BLaER1 treated with 17β-estradiol and CSF1 and Interleukin-3, amounts not matched to agents 10 nM and 100 nM (cell line): Measurements from ENCODE around the gene RHOH.

Experiments used
- H3K27ac ChIP-seq, 11 experiments: shearing (Covaris generic); formaldehyde crosslinking; 2 replicates each; pipeline ENCODE4 v1.8.1; 2022
- H3K27me3 ChIP-seq, 11 experiments: shearing (Covaris generic); formaldehyde crosslinking; 2 replicates each; pipeline ENCODE4 v1.8.1; 2022
- H3K36me3 ChIP-seq, 11 experiments: shearing (Covaris generic); formaldehyde crosslinking; 2 replicates each; pipeline ENCODE4 v1.8.1; 2022
- H3K4me1 ChIP-seq, 10 experiments: shearing (Covaris generic); formaldehyde crosslinking; 2 replicates each; pipeline ENCODE4 v1.8.1; 2022
- H3K4me2 ChIP-seq, 11 experiments: shearing (Covaris generic); formaldehyde crosslinking; 2 replicates each; pipeline ENCODE4 v1.8.1; 2022
- H3K4me3 ChIP-seq, 10 experiments: shearing (Covaris generic); formaldehyde crosslinking; 2 replicates each; pipeline ENCODE4 v1.8.1; 2022
- H3K9ac ChIP-seq, 11 experiments: shearing (Covaris generic); formaldehyde crosslinking; 2 replicates each; pipeline ENCODE4 v1.8.1; 2022
- H3K9me3 ChIP-seq, 11 experiments: shearing (Covaris generic); formaldehyde crosslinking; replicated peaks in 1 of 11; 2 replicates each; pipeline ENCODE4 v1.8.1; 2022
- H4K20me1 ChIP-seq, 11 experiments: shearing (Covaris generic); formaldehyde crosslinking; 2 replicates each; pipeline ENCODE4 v1.8.1; 2022
- Cebpa-rat ChIP-seq, 11 experiments: shearing (Covaris generic); IDR thresholded peaks; 2 replicates each; pipeline ENCODE4 v1.8.1; 2022

Gene RHOH

DNA sequence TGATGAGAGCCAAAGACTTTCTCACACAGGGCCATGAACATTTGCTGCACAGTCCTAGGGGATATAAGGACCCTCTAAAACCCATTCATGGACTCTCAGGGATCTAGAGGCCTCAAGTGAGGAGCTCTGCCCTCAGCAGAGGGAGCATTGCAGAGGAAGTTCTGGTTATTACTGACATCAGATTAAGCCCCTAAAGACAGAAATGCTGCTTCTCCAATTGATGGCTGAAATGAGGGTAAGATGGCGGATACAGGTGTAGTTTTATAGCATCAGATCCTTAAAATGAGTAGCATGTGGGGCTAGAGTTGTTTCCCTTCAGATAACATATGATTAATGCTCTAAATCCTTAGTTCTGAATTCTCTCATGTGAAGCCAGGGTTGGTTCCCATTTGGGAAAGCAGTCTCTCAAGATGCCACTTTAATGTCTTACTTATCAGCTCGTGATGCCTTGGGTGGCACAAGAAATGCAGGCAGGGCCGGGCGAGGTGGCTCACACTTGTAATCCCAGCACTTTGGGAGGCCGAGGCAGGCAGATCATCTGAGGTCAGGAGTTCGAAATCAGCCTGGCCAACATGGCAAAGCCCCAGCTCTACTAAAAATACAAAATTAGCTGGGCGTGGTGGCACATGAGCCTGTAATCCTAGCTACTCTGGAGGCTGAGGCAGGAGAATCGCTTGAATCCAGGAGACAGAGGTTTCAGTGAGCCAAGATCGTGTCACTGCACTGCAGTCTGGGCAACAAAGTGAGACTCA is 7.9 kb downstream of the RHOH start:
- Histone ChIP-seq H4K20me1 (peaks cover 0 to 44% (median 10%) of the 10 kb centered on the region in 11 experiments; a peak in 10 of 22 replicates), H3K9ac (peak overlapping the region; percentile 49 to 78 (median 68); a peak in 20 of 22 replicates), H3K4me3 (peak overlapping the region in 5 of 10 experiments; percentile 42 to 56 (median 48); a peak in 7 of 20 replicates), H3K27me3 (no peaks in the 10 kb centered on the region), H3K4me2 (peak overlapping the region; percentile 78 to 98 (median 92)), H3K27ac (peak overlapping the region; percentile 76 to 91 (median 82)), H3K36me3 (peaks cover 0 to 12% (median 5%) of the 10 kb centered on the region in 11 experiments; a peak in 10 of 22 replicates), H3K9me3 (peaks cover 0 to 3% (median 0%) of the 10 kb centered on the region in 11 experiments; a peak in 1 of 22 replicates), H3K4me1 (peaks cover 77 to 90% (median 81%) of the 10 kb centered on the region in 10 experiments)
- no peak for TF ChIP-seq Cebpa-rat (IDR thresholded peaks at IDR 0.05)

DNA sequence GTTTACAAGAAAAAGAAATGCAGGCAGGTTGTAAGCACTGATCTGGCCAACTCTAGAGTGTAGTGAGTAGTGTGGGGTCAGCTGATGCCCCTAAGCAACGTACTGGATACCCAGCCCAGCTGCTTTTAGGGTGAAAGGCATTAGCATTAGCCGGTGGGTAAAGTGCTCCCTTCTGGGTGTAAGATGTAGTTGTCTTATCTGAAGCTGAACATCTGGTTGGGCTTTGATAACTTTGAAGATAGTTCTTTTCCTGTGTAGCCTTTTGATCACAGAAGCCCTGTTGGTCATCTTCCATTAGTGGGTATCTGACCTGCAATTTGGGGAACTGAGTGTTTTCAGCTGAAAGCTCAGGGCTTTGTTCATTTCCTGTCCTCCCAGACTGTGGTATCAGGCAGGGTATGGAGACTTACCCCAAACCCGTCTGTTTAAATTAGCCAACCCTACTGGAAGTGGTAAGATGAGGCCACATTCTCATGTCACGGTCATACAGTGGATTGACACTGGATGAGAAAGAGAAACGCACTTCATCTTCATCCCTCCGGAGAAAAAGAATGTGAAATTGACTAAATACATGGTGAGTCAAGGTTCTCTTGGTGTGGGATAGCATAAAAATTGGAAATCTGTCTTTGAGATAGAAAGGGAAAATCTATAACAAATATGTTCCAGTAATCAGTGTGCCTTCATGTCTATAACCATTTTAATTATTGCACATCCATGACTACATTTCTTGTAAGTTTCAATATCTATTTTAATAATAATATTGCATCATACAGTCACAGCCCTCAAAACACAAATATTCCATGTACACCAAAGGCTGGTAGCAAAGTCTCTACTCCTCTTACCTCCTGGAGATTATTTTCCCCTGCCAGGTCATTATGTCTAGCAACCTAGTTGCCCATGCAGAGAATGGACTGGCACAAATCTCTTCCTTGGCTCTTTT is 8.7 kb downstream of the RHOH start:
- no peaks in the 10 kb centered on the region for H3K27me3 ChIP-seq
- H3K4me1 ChIP-seq = peaks cover 69 to 81% (median 73%) of the 10 kb centered on the region in 10 experiments
- peak overlapping the region; percentile 49 to 78 (median 68); a peak in 21 of 22 replicates for H3K9ac ChIP-seq
- peak overlapping the region in 9 of 10 experiments; percentile 12 to 56 (median 45); a peak in 15 of 20 replicates for H3K4me3 ChIP-seq
- peaks cover 0 to 3% (median 0%) of the 10 kb centered on the region in 11 experiments; a peak in 1 of 22 replicates for H3K9me3 ChIP-seq
- peaks cover 3 to 19% (median 9%) of the 10 kb centered on the region in 11 experiments; a peak in 11 of 22 replicates for H3K36me3 ChIP-seq
- peak overlapping the region; percentile 78 to 98 (median 92) for H3K4me2 ChIP-seq
- H4K20me1 ChIP-seq = peaks cover 0 to 36% (median 1%) of the 10 kb centered on the region in 11 experiments; a peak in 8 of 22 replicates
- peak in 6 of 11 experiments; percentile 7 to 64 (median 16); a peak in 3 of 22 replicates for TF ChIP-seq Cebpa-rat (IDR thresholded peaks at IDR 0.05)
- H3K27ac ChIP-seq = peak overlapping the region; percentile 76 to 91 (median 82)

DNA sequence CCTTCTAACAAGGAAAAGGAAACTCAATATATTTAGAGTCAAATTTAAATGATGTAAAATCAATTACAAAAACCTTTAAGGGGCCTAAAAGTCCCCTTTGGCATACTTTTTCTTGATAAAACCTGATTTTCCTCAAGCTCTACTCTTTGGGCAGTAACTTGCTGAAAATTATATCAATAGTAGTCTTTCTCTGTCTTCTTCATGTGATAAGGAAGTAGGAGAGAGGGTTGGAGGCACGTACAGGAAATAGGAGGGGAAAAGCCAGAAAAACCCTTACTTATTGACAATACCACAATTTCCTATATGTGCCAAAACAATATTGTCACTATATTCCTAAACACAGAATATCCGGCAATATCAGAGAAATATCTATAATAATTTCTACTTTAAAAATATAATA is 9.6 kb downstream of the RHOH start:
- Histone ChIP-seq H3K9me3 (peaks cover 0 to 3% (median 0%) of the 10 kb centered on the region in 11 experiments; a peak in 1 of 22 replicates), H3K27me3 (no peaks in the 10 kb centered on the region), H4K20me1 (peaks cover 0 to 37% (median 0%) of the 10 kb centered on the region in 11 experiments; a peak in 9 of 22 replicates), H3K9ac (peak overlapping the region; percentile 49 to 78 (median 68); a peak in 21 of 22 replicates), H3K4me2 (peak overlapping the region; percentile 78 to 98 (median 92)), H3K27ac (peak overlapping the region; percentile 76 to 91 (median 82)), H3K4me1 (peaks cover 60 to 72% (median 64%) of the 10 kb centered on the region in 10 experiments), H3K4me3 (peak overlapping the region in 9 of 10 experiments; percentile 4 to 56 (median 45); a peak in 13 of 20 replicates), H3K36me3 (peaks cover 3 to 22% (median 12%) of the 10 kb centered on the region in 11 experiments; a peak in 14 of 22 replicates)
- TF ChIP-seq Cebpa-rat (IDR thresholded peaks at IDR 0.05) = no peak

DNA sequence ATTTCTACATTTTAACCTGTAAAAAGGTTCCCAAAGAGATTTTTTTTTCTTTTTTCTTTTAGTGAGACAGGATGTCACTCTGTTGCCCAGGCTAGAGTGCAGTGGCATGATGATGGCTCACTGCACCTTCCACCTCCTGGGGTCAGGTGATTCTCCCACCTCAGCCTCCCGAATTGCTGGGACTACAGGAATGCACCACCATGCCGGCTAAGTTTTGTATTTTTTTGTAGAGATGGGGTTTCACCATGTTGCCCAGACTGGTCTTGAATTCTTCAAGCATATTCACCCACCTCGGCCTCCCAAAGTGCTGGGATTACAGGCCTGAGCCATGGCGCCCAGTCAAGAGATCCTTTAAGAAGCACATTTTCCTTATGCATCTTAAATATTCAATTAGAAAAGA is 12.6 kb downstream of the RHOH start:
- Histone ChIP-seq H3K9ac (no peak overlapping the region), H3K27ac (no peak overlapping the region)
- no peak for TF ChIP-seq Cebpa-rat (IDR thresholded peaks at IDR 0.05)

DNA sequence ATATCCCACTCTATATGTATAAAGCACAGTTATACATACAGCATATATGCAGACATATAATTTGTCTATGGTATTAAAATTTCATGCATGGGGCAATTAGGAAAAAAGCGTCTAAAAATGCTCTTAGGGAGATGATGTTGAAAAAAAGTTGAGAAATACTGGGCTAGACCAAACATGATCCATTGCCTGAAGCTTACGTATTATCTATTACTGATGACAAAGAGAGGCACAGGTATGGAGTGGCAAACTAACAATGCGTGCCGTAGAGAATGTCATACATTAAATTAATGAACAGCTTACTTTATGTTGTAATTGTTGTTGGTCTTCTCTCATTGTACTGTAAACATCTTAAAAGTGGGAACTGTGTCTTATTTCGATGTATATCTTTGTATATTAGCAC is 13.9 kb downstream of the RHOH start:
- TF ChIP-seq Cebpa-rat (IDR thresholded peaks at IDR 0.05) = no peak
- Histone ChIP-seq H3K27me3 (no peaks in the 10 kb centered on the region), H3K4me1 (peaks cover 19 to 45% (median 24%) of the 10 kb centered on the region in 10 experiments), H3K9ac (no peak overlapping the region), H3K9me3 (peaks cover 0 to 17% (median 3%) of the 10 kb centered on the region in 11 experiments; a peak in 10 of 22 replicates), H3K27ac (no peak overlapping the region), H3K4me2 (no peak overlapping the region), H3K4me3 (no peak overlapping the region), H4K20me1 (peaks cover 0 to 51% (median 16%) of the 10 kb centered on the region in 11 experiments; a peak in 10 of 22 replicates), H3K36me3 (peaks cover 3 to 63% (median 49%) of the 10 kb centered on the region in 11 experiments; a peak in 20 of 22 replicates)

More for the DNA sequence above, 12.6 kb downstream of the RHOH start:
- Histone ChIP-seq H3K36me3 (peaks cover 3 to 50% (median 35%) of the 10 kb centered on the region in 11 experiments; a peak in 20 of 22 replicates), H3K4me2 (no peak overlapping the region), H3K27me3 (no peaks in the 10 kb centered on the region), H3K4me3 (no peak overlapping the region), H3K9me3 (peaks cover 0 to 11% (median 3%) of the 10 kb centered on the region in 11 experiments; a peak in 10 of 22 replicates), H4K20me1 (peaks cover 0 to 48% (median 16%) of the 10 kb centered on the region in 11 experiments; a peak in 9 of 22 replicates), H3K4me1 (peaks cover 33 to 58% (median 38%) of the 10 kb centered on the region in 10 experiments)

DNA sequence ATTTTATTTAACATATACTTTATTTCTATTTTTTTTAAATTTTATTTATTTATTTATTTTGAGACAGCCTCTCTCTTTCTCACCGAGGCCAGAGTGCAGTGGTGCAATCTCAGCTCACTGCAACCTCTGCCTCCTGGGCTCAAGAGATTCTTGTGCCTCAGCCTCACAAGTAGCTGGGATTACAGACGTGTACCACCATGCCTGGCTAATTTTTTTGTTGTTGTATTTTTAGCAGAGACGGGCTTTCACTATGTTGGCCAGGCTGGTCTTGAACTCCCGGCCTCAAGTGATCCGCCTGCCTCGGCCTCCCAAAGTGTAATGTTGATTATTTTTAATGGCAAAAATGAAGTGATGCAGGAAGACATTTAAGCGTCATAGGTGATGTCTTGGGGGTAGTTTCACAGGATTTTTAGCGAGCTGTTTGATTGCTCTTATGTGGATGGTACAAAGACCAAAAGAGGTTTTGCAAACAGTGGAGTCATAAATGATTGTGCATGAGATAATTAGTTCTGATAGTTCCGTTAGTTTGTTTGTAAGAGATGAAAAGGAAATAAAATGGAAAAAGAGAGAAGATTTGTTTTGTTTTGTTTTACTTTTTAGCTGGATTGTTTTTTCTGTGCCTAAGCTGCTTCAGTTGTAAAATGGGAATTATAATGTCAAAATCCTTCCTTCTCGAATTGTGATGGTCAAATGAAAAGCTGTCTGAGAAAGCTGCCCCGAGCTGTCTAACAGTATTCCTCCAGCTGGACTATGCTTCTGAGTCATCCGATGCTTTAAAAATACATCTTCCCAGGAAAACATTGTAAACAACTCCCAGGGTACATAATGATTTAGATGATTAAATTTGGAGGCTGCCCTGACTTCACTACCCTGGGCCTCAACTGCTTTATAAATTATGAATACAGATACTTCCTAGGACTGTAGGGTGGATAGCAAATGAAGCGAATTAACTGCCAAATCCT is 14.7 kb downstream of the RHOH start:
- no peak overlapping the region for H3K27ac ChIP-seq
- H3K4me2 ChIP-seq = no peak overlapping the region
- H3K27me3 ChIP-seq = no peaks in the 10 kb centered on the region
- peaks cover 12 to 37% (median 17%) of the 10 kb centered on the region in 10 experiments for H3K4me1 ChIP-seq
- no peak overlapping the region for H3K9ac ChIP-seq
- H3K4me3 ChIP-seq = no peak overlapping the region
- peaks cover 0 to 58% (median 21%) of the 10 kb centered on the region in 11 experiments; a peak in 11 of 22 replicates for H4K20me1 ChIP-seq
- H3K36me3 ChIP-seq = peaks cover 3 to 67% (median 54%) of the 10 kb centered on the region in 11 experiments; a peak in 20 of 22 replicates
- TF ChIP-seq Cebpa-rat (IDR thresholded peaks at IDR 0.05) = no peak
- peaks cover 0 to 17% (median 3%) of the 10 kb centered on the region in 11 experiments; a peak in 10 of 22 replicates for H3K9me3 ChIP-seq
